HTR-8/SVneo (cell line): ENCODE results near the gene FITM1.

Experiments
- DNase-seq: peaks from one replicate; pipeline ENCODE4 v3.0.0; 2011; ENCODE audit warnings: low spot score, mixed read lengths; ENCODE audit not compliant: insufficient read length
- FAIRE-seq: peaks from 2 replicates; lab custom pipeline; 2011; peaks lifted over from hg19 to GRCh38; lab: Jason Lieb, UNC

FITM1 gene

GRCh38 chr14:24130380-24130716, at the start of gene FITM1:
FITM1 (plus strand) TSS chr14:24130659; CDS start chr14:24131564, 905 bp downstream.
- DNase-seq, result no peak
- no peak for FAIRE-seq

DNA sequence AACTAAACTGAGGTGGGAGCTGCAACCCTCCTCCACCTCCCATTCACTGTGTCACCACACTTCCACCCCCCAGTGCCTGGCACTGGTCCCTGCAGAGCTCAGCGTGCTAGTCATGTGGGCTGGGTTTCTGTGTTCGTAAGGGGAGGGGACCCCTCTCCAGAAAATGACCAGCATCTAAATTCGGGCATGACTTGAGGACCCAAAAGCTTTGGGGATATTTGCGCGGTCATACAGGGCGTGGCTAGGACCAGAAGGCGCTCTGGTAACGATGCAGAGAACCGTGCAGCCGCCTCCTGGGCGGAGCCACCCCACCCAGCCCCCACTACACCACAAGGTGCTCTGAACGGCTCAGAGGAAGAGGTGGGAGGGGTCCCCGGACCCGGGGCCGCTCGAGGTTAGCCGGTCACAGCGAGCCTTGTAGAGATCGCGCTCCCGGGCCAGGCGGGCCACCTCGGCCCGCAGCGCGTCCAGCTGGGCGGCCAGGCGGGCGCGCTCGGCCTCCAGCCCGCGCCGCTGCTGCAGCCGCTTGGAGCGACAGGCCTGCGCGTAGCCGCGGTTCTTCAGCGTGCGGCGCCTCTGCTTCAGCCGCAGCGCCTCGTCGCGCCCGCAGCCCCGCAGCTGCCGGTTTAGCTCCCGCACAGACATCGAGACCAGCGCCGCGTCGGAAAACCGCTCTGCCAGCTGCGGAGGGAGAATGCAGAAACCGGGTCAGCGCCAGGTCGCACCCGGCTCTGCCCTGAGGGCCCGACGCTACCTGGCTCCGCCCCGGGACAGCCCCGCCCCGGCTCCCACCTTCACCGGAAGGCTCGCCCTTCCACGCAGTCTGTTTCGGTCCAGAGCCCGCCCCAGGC, 49.3 kb upstream of the FITM1 start:
- DNase-seq (peak; percentile 35), FAIRE-seq (no peak)

DNA sequence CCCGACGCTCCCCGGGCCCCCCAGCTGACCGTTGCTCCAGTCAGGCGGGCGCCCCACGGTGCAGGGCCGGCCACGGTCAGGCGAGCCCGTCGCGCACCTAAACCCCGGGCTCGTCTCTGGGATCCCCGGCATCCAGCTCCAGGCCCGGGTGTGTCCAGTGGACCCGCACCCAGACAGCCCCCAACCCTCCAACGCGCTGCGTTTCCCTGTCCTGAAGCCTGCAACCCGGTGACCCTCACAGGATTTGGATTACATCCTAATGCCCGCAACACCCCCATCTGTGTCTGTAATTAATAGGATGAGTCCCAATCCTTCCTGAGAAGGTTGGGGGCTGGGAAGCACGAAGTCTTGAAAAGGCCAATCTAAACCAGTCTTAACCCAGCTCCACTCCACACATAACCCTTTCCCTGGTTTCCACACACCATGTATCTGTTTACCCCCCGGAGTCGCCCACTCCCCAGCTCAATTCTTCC, 48.7 kb upstream of the FITM1 start:
- DNase-seq, result no peak
- no peak for FAIRE-seq

DNA sequence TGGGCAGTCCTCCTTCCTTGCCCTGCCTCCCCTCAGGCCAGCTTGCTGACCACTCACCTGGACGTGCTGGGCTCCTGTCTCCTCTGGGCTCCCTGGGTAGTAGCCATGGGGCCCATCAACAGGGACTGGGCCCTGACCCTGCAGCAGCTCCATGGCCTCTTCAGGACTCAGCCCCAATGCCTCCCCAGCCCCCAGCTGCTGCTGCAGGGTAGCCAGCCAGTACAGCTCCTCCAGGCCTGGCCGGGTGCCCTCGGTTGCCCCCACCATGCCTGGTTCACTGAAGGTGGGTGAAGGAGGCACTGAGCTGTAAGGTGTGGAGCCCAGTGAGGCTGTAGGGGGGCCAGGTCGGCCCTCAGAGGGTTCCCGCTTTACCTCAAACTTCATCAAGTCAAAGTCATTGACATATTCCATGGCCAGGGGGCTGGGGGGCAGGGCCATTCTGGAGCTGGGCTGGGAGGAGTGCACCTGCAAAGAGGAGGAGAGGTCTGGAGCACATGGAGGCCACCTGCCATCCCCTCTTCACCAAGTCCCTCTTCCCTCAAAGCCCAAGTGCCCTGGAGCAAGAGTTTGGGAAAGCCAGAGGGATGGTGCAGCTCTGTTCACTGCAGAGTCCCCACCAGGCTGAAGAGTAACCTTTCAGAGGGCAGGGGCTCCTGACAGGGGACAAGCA, 47.9 kb upstream of the FITM1 start:
- FAIRE-seq, result no peak
- no peak for DNase-seq

DNA sequence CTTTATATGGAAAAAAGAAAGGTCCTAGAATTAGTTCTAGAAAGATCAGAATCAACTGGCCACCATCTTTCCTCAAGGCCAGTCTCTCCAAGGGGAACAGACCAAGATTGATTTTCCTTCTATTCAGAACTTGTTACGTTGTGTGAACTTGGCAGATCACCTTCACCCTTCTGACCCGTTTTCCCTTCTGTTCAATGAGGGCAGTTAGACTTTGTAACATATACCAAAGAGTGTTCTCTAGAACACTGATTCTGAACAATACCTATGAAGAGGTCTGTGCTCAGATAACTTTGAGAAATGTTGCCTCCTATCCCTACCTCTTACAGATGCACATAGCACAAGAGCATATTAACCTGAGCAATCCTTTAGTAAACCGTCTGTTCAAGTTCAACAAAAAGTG, 47.0 kb upstream of the FITM1 start:
- DNase-seq (no peak), FAIRE-seq (no peak)

DNA sequence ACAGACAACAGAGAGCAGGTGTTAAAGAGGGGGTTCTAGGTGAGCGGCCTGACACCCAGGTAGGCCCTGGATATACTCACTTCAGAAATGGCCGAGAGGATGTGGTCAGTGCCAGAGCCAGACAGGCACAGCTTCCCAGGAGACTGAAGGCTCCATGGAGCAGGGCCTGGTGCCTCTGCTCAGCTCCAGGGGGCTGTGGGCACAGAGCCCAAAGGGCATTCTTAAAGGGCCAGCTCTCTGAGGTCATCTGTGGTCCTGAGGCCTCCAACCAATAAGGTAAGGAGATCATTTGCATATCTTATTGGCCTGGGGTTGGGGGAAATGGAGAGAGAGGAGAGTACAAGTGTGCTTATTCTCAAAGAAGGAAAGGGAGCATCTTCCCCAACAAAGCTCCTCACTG, 46.0 kb upstream of the FITM1 start:
- DNase-seq (no peak), FAIRE-seq (no peak)

DNA sequence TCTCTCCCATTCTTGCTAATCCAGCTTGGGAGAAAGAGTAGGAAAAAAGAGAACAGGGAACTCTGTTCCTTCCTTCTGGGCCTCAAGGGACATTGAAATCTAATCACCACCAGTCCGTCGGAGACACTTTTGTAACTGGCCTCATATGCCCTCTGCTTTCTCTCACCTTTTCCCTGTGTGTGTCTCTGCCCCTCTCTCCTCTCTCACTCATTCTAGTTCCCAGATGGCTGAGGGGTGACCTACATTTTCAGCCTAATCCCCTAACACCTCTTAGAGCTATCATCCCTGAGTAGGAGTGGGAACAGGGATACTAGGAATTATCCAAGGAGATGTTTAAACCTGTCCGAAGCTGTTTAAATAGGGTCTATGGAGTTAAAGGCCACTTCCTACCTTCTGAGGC, 45.2 kb upstream of the FITM1 start:
- FAIRE-seq, result no peak
- DNase-seq, result no peak

DNA sequence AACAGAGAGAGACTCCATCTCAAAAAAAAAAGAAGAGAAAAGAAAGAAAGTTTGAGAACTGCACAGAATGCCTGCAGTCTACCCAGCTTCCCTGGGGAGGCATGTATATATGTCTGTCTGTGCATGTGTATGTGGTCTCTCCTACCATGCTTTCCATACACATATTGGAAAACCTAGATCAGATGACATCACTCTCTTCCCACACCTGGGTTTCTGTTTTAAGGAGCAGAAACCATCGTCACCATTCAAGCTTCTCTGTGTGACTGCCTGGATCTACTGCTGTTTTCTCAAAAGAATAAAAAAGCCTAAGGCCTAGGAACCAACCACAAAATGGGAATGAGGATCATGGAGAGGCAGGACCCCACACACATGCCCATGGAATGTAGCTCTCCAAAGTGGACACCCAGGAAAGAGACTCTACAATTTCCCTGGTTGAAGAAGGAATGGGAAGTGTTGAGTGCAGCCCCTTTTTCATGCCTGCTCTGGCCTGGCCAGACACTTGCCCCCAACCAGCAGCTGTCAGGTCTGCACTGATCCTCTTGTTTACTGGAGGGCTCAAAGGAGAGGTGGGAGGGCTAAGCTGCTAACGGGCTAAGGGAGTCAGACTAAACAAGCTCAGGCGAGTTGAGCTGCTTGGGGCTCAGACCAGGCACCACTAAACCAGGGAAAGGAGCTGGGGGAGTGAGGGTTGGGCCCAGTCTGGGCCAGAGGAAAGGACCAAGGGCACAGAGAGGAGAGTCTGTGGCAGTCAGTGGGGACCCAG, 44.1 kb upstream of the FITM1 start:
- DNase-seq, result no peak
- FAIRE-seq, result no peak

- FAIRE-seq (no peak), DNase-seq (no peak)
These were observed 43.5 kb upstream of the FITM1 start for GRCh38 chr14:24087004-24087403.

DNA sequence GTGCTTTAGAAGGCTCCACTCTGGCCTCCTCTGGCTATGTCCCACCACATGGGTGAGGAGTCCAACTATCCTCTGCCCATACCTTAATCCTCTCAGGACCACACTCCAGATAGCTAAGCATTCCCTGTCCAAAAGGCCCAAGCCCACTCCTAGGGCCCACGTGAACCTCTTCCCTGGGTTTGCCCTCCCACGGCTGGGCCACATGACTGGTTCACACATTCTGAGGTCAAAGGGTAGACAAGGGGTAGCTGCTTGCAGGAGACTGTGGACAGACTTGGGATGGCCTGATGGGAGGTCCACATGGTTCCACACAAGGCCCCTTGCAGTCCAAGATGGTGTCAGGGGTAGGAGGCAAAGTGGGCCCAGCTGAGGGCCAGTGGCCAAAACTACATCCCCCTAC, 42.4 kb upstream of the FITM1 start:
- FAIRE-seq (no peak), DNase-seq (no peak)

DNA sequence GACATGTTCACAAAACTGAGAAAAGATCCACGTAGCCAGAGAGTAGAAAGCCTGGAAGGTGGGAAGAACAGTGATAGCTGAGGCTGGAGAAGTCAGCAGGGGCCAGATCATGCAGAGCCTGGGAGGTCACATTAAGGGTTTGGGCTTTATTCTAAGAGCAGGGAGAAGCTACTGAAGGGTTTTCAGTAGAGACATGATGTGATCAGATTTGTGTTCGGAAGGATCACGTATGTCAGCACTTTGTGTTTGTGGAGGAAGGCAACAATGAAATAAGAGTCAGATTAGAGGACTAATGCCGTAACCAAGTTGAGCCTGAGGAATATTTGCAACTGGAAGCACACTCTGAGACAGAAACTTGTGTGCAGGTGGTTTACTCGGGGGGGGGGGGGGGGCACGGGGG, 40.6 kb upstream of the FITM1 start:
- DNase-seq, result no peak
- no peak for FAIRE-seq

GRCh38 chr14:24092110-24092504, 38.4 kb upstream of the FITM1 start:
- no peak for DNase-seq

DNA sequence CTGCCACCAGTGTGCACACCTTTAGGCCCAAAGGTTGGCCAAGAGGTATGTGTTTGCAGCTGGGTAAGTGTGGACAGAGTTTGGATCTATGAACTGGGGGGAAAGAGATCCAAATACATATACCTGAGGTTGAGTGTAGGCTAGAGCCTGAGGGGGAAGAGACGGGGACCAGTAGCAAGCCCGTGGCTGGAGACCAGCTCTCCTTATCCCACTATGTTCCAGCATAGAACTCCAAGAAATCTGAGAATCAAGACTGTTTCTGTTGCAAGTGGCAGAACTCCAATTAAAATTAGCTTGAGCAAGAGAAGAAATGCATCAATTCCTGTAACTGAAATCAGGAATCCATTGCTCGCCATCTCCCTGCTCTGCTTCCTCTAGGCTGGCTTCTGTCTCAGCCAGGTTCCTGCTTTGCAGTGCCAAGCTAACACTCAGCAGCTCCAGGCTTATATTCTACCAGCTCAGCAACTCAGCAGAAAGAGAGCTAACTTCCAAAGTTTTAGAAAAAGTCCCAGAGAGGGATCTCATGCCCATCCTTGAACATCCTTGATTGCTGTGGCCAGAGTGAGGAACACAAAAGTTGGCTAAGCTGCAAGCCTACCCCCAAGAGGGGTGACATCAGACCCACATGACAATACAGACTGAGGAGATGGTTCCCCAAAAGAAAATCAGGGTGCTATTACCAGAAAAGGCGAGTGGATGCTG, 37.8 kb upstream of the FITM1 start:
- DNase-seq (no peak), FAIRE-seq (no peak)

More at GRCh38 chr14:24092110-24092504, 38.4 kb upstream of the FITM1 start:
- FAIRE-seq, result no peak

- no peak for DNase-seq
- FAIRE-seq, result no peak
These were observed 37.1 kb upstream of the FITM1 start for GRCh38 chr14:24093207-24093900.

- peak; percentile 89 for DNase-seq
- no peak for FAIRE-seq
These were observed 36.3 kb upstream of the FITM1 start, which contains the start of gene PCK2 for GRCh38 chr14:24093901-24094840. PCK2 (plus strand) TSS chr14:24094311; CDS start chr14:24094406, 95 bp downstream.

- DNase-seq (no peak), FAIRE-seq (no peak)
These were observed 35.6 kb upstream of the FITM1 start for GRCh38 chr14:24094841-24095270.

DNA sequence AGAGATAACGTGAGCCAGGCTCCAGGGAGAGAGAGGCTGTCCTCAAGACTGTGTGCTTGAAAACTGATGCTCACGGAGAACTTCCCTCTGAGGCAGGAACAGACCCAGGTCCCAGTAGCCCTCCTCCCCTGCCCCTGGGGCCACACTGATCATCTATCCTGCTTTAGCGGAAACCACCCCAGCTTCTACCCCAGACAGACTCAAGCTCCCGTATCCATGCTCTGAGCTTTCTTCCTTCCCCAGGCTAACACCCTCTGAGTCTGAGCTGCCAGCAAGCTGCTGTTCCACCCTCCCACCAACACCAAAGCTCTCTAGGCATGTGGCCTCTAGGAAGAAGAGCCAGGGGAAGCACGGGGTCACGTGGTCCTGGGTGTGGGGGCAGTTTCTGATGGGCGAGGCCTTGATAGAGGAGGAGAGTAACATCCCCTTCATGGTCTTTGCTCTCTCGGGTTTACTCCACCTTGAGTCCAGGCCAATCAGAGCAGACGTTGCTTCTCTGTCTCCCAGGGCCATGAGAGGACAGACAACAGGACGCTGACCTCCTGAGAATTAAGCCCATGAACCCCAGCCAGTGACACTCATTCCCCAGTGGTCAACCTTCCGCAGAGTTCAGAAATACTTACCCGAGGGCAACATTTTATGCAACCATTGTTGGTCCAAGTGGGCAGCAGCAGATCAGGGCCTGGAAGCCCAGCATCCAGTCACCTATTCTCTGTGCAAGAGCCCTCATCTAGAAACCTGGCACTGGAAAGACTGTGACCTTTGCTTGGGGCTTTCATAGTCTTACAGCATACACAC, 35.0 kb upstream of the FITM1 start:
- FAIRE-seq (no peak), DNase-seq (no peak)
